Neuron (in vitro differentiated cells): ENCODE data around the gene RBP5.

Experiments
- H2AFZ ChIP-seq: one replicate; pipeline ENCODE4 v1.6.1; 2013; ENCODE audit warnings: low read depth, mild to moderate bottlenecking, inconsistent platforms, low read length, moderate library complexity
- H3K27me3 ChIP-seq: one replicate; pipeline ENCODE4 v1.6.1; 2013; ENCODE audit warnings: low read length; ENCODE audit not compliant: insufficient read depth
- H3K36me3 ChIP-seq: one replicate; pipeline ENCODE4 v1.6.1; 2013; ENCODE audit warnings: low read length; ENCODE audit not compliant: insufficient read depth
- H3K4me1 ChIP-seq: one replicate; pipeline ENCODE4 v1.6.1; 2013; ENCODE audit warnings: low read length; ENCODE audit not compliant: insufficient read depth
- H3K4me3 ChIP-seq: 2 replicates; pipeline ENCODE4 v1.5.1; 2013; ENCODE audit warnings: mild to moderate bottlenecking, low read length, moderate library complexity
- H3K9me3 ChIP-seq: one replicate; pipeline ENCODE4 v1.6.1; 2013; ENCODE audit warnings: low read length

The RBP5 gene

GRCh38 chr12:7090222-7090998 is 38.3 kb downstream of the RBP5 start:
- Histone ChIP-seq H3K36me3 (no peaks in the 10 kb centered on the region), H3K9me3 (no peaks in the 10 kb centered on the region), H3K27me3 (no peaks in the 10 kb centered on the region), H3K4me1 (peaks cover 9% of the 10 kb centered on the region), H3K4me3 (no peak overlapping the region), H2AFZ (no peak overlapping the region)

DNA sequence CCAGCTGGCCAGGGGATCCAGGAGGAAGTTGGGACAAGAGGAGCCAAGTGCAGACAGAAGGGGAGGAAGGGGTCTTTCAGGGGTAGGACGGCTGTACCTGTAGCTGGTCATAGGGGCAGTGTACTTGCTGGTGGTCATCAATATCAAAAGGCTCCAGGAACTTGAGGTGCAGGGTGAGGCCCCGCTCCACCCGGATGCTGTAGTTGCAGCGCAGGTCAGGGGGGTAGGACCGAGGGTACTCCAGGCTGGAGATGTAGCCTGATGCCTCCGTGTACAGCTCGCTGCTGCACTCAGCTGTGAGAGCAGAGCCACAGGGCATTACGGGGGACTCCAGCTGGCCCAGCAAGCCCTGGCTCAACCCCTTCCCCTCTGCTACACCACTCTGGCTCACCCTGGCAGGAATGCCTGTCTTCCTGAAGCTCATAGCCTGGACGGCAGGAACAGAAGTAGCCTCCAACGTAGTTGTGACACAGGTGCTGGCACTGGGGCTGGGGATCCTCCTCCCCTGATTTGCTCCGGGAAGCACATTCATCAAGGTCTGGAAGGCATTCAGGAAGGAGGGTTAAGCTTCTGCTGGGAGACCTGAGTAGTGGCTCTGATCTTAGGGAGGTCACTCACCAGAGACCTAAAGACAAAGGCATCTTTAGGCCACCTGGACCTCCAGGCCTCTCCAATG is 39.4 kb downstream of the RBP5 start:
- H3K4me3 ChIP-seq: no peak overlapping the region
- no peaks in the 10 kb centered on the region for H3K9me3 ChIP-seq
- no peaks in the 10 kb centered on the region for H3K27me3 ChIP-seq
- no peak overlapping the region for H2AFZ ChIP-seq
- H3K36me3 ChIP-seq: no peaks in the 10 kb centered on the region
- H3K4me1 ChIP-seq: peaks cover 9% of the 10 kb centered on the region

- H3K9me3 ChIP-seq: no peaks in the 10 kb centered on the region
- H3K4me1 ChIP-seq: no peaks in the 10 kb centered on the region
- H2AFZ ChIP-seq: no peak overlapping the region
- H3K27me3 ChIP-seq: no peaks in the 10 kb centered on the region
- H3K4me3 ChIP-seq: no peak overlapping the region
- no peaks in the 10 kb centered on the region for H3K36me3 ChIP-seq
Observed at GRCh38 chr12:7083125-7083524, 45.6 kb downstream of the RBP5 start.

DNA sequence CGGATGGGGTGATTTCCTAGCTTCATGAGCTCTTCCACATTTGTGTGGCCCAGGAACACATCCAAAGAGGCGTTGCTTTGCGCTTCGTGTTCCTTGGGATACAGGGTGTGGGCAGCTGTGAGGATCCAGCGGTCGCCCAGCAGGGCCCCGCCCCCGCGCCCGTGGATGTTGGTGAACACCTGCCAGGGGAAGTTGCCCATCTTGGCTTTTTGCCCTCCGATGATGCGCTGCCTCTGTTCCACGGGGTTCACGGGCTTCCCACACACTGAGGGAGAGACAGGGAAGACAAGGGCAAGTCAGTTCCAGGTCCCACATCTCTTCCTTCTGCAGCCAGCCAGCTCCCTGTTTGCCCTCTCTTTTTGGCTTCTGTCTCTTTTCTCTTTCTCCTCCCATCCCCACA is 47.7 kb downstream of the RBP5 start:
- Histone ChIP-seq H3K27me3 (no peaks in the 10 kb centered on the region), H3K9me3 (no peaks in the 10 kb centered on the region), H3K4me1 (no peaks in the 10 kb centered on the region), H2AFZ (no peak overlapping the region), H3K36me3 (no peaks in the 10 kb centered on the region), H3K4me3 (no peak overlapping the region)

DNA sequence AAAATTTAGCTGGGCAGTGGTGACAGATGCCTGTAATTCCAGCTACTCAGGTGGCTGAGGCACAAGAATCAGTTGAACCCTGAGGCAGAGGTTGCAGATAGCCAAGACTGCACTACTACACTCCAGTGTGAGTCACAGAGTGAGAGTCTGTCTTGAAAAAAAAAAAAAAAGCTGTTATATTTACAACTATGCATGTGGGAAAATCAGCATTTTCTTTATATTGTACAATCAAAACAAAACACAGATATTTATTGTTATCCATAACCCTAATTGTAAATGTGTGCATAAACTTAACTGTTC is 48.9 kb downstream of the RBP5 start:
- Histone ChIP-seq H3K4me1 (no peaks in the 10 kb centered on the region), H3K9me3 (no peaks in the 10 kb centered on the region), H2AFZ (no peak overlapping the region), H3K4me3 (no peak overlapping the region), H3K27me3 (no peaks in the 10 kb centered on the region), H3K36me3 (no peaks in the 10 kb centered on the region)

- no peak overlapping the region for H3K4me3 ChIP-seq
- no peaks in the 10 kb centered on the region for H3K4me1 ChIP-seq
- no peaks in the 10 kb centered on the region for H3K36me3 ChIP-seq
- no peaks in the 10 kb centered on the region for H3K9me3 ChIP-seq
- H3K27me3 ChIP-seq: no peaks in the 10 kb centered on the region
- no peak overlapping the region for H2AFZ ChIP-seq
Observed at GRCh38 chr12:7078163-7078562, 50.5 kb downstream of the RBP5 start.

- no peaks in the 10 kb centered on the region for H3K36me3 ChIP-seq
- H3K4me3 ChIP-seq: no peak overlapping the region
- no peaks in the 10 kb centered on the region for H3K4me1 ChIP-seq
- no peaks in the 10 kb centered on the region for H3K9me3 ChIP-seq
- no peak overlapping the region for H2AFZ ChIP-seq
- H3K27me3 ChIP-seq: no peaks in the 10 kb centered on the region
Observed at GRCh38 chr12:7076493-7076892, 52.2 kb downstream of the RBP5 start.

DNA sequence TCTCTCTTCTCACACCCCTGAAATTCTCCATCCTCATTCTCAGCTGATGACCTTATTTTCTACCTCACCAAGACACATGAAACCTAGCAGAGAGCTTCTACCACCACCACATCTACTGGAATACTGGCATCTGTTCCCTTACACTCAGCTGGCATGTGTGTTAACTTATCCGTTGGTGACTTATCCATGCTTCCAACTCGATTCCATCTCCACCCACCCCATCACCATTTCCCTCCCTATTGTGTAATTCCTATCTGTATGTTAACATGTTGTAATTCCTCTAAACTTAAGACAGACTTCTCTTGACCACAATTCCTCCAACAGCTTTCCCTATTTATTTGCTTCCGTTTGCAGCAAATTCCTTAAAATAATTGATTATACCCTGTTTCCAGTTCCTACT is 52.8 kb downstream of the RBP5 start:
- Histone ChIP-seq H3K27me3 (no peaks in the 10 kb centered on the region), H3K4me1 (no peaks in the 10 kb centered on the region), H3K36me3 (no peaks in the 10 kb centered on the region), H2AFZ (no peak overlapping the region), H3K9me3 (no peaks in the 10 kb centered on the region), H3K4me3 (no peak overlapping the region)

DNA sequence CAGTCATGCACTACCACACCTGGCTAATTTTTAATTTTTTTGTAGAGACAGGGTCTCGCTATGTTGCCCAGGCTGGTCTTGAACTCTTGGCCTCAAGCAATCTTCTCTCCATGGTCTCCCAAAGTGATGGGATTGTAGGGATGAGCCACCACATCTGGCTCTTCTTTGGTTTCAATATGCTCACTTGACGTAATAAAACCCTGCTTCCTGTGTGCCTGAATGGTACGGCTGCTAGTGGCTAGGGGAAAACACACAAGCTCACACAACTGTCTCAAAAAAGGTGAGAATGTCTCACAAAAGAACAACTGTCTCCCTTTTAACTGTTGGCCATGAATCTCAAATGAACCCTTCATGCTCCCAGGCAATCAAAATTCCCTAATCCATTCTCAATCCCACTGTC is 53.2 kb downstream of the RBP5 start:
- no peaks in the 10 kb centered on the region for H3K36me3 ChIP-seq
- no peaks in the 10 kb centered on the region for H3K9me3 ChIP-seq
- H3K27me3 ChIP-seq: no peaks in the 10 kb centered on the region
- no peak overlapping the region for H2AFZ ChIP-seq
- H3K4me3 ChIP-seq: no peak overlapping the region
- H3K4me1 ChIP-seq: no peaks in the 10 kb centered on the region

- Histone ChIP-seq H3K4me1 (no peaks in the 10 kb centered on the region), H3K36me3 (no peaks in the 10 kb centered on the region), H2AFZ (no peak overlapping the region), H3K4me3 (no peak overlapping the region), H3K27me3 (no peaks in the 10 kb centered on the region), H3K9me3 (no peaks in the 10 kb centered on the region)
Observed at GRCh38 chr12:7073946-7074345, 54.7 kb downstream of the RBP5 start.
